ENCODE measurements around the gene SNAI1.
"Not testable (repeated sequence)": the region's sequence is repeated elsewhere in the genome, so short reads cannot be mapped to it uniquely, and the experiment has no call there.

SNAI1 gene

GRCh38 chr20:49982346-49983122 is at the start of gene SNAI1:
Gene SNAI1 (plus strand): TSS chr20:49982980. CDS start chr20:49983060, 80 bp downstream.
- DNase-seq (ENCODE audit: low read depth in 2 of 3, low spot score in 1 of 3) = peak; percentile 45 to 69 (median 69)

GRCh38 chr20:49935746-49936152 is 47.0 kb upstream of the SNAI1 start:
- no peak for DNase-seq (ENCODE audit: low read depth in 2 of 3, low spot score in 1 of 3)

GRCh38 chr20:49936153-49937026 is 46.4 kb upstream of the SNAI1 start, which contains the start of gene RNF114:
Gene RNF114 (plus strand): TSS chr20:49936397. CDS start chr20:49936413, 16 bp downstream.
- DNase-seq (ENCODE audit: low read depth in 2 of 3, low spot score in 1 of 3) = peak; percentile 84 to 93 (median 89)

GRCh38 chr20:49937027-49937929 is 45.5 kb upstream of the SNAI1 start:
- DNase-seq (ENCODE audit: low read depth in 2 of 3, low spot score in 1 of 3) = no peak

- DNase-seq (ENCODE audit: low read depth in 2 of 3, low spot score in 1 of 3) = no peak
Observed at GRCh38 chr20:49938173-49939163, 44.3 kb upstream of the SNAI1 start.

GRCh38 chr20:49941456-49941855 is 41.3 kb upstream of the SNAI1 start:
- DNase-seq (ENCODE audit: low read depth in 2 of 3, low spot score in 1 of 3) = no peak

- DNase-seq (ENCODE audit: low read depth in 2 of 3, low spot score in 1 of 3) = no peak
Observed at GRCh38 chr20:49942303-49942702, 40.5 kb upstream of the SNAI1 start.

- no peak for DNase-seq (ENCODE audit: low read depth in 2 of 3, low spot score in 1 of 3)
Observed at GRCh38 chr20:49942942-49943341, 39.8 kb upstream of the SNAI1 start.

- DNase-seq (ENCODE audit: low read depth in 2 of 3, low spot score in 1 of 3) = no peak
Observed at GRCh38 chr20:49945306-49945700, 37.5 kb upstream of the SNAI1 start.

- no peak for DNase-seq (ENCODE audit: low read depth in 2 of 3, low spot score in 1 of 3)
Observed at GRCh38 chr20:49945701-49946477, 36.9 kb upstream of the SNAI1 start.

- no peak for DNase-seq (ENCODE audit: low read depth in 2 of 3, low spot score in 1 of 3)
Observed at GRCh38 chr20:49948178-49948577, 34.6 kb upstream of the SNAI1 start.

- no peak for DNase-seq (ENCODE audit: low read depth in 2 of 3, low spot score in 1 of 3)
Observed at GRCh38 chr20:49948809-49949507, 33.8 kb upstream of the SNAI1 start.

GRCh38 chr20:49951151-49951550 is 31.6 kb upstream of the SNAI1 start:
- DNase-seq (ENCODE audit: low read depth in 2 of 3, low spot score in 1 of 3) = no peak

GRCh38 chr20:49955167-49955566 is 27.6 kb upstream of the SNAI1 start:
- DNase-seq (ENCODE audit: low read depth in 2 of 3, low spot score in 1 of 3) = no peak

GRCh38 chr20:49955830-49956396 is 26.9 kb upstream of the SNAI1 start:
- not testable (repeated sequence) for DNase-seq (ENCODE audit: low read depth in 2 of 3, low spot score in 1 of 3)

GRCh38 chr20:49956689-49957088 is 26.1 kb upstream of the SNAI1 start:
- DNase-seq (ENCODE audit: low read depth in 2 of 3, low spot score in 1 of 3) = no peak

GRCh38 chr20:49957089-49957938 is 25.5 kb upstream of the SNAI1 start:
- DNase-seq (ENCODE audit: low read depth in 2 of 3, low spot score in 1 of 3) = not testable (repeated sequence)
